Neural cell (in vitro differentiated cells): ENCODE data around the gene FOXA3. TPM values are rescaled to one million over a fixed set of nuclear protein-coding genes. Genes with fewer than 3 reads are reported as not detected.

Experiments
- H2AFZ ChIP-seq: fragments of 200-600, 300-800 bp; sonication (generic), shearing (Covaris generic); 2 replicates; pipeline ENCODE4 v1.6.0; 2014; ENCODE audit warnings: low read depth, mild to moderate bottlenecking, antibody characterized with exemption, low read length, moderate library complexity
- H3F3A ChIP-seq: fragments of 200-600 bp; shearing (Covaris generic); 2 replicates; pipeline ENCODE4 v1.6.1; 2016; ENCODE audit warnings: mild to moderate bottlenecking, moderate library complexity, mixed read lengths, antibody characterized with exemption, low read length; ENCODE audit not compliant: insufficient read depth, poor library complexity, severe bottlenecking
- H3K27ac ChIP-seq: fragments of 200-600, 300-800 bp; sonication (generic), shearing (Covaris generic); 2 replicates; pipeline ENCODE4 v1.5.1; 2014; ENCODE audit warnings: mild to moderate bottlenecking, low read length, moderate library complexity
- H3K27me3 ChIP-seq: fragments of 300-800, 200-600 bp; sonication (generic), shearing (Covaris generic); 2 replicates; pipeline ENCODE4 v1.6.0; 2014; ENCODE audit warnings: mild to moderate bottlenecking, low read depth, low read length, moderate library complexity; ENCODE audit not compliant: insufficient read depth
- H3K36me3 ChIP-seq: fragments of 300-800, 200-600 bp; sonication (generic), shearing (Covaris generic); 2 replicates; pipeline ENCODE4 v1.5.1; 2014; ENCODE audit warnings: mild to moderate bottlenecking, antibody characterized with exemption, low read length, moderate library complexity; ENCODE audit not compliant: insufficient read depth
- H3K4me2 ChIP-seq: fragments of 300-800, 200-600 bp; sonication (generic), shearing (Covaris generic); 2 replicates; pipeline ENCODE4 v1.6.0; 2014; ENCODE audit warnings: mild to moderate bottlenecking, low read length
- H3K4me3 ChIP-seq: fragments of 300-800, 200-600 bp; sonication (generic), shearing (Covaris generic); 2 replicates; pipeline ENCODE4 v1.5.1; 2014; ENCODE audit warnings: mild to moderate bottlenecking, low read length, moderate library complexity
- H3K79me2 ChIP-seq: fragments of 200-600 bp; shearing (Covaris generic); replicated peaks from 2 replicates; pipeline ENCODE4 v1.6.0; 2014; ENCODE audit warnings: mild to moderate bottlenecking, low read length, moderate library complexity; ENCODE audit not compliant: insufficient read depth
- H3K9ac ChIP-seq: fragments of 300-800, 200-600 bp; sonication (generic), shearing (Covaris generic); 2 replicates; pipeline ENCODE4 v1.6.1; 2016; ENCODE audit warnings: mild to moderate bottlenecking, low read length, mixed read lengths
- H3K9me2 ChIP-seq: fragments of 200-600 bp; shearing (Covaris generic); 2 replicates; pipeline ENCODE4 v1.6.1; 2016; ENCODE audit warnings: mild to moderate bottlenecking, low read length, mixed read lengths; ENCODE audit not compliant: insufficient read depth
- H3K9me3 ChIP-seq: fragments of 200-600, 300-800 bp; sonication (generic), shearing (Covaris generic); 2 replicates; pipeline ENCODE4 v1.6.1; 2016; ENCODE audit warnings: mild to moderate bottlenecking, mixed run types, low read length, moderate library complexity, mixed read lengths
- H4K20me1 ChIP-seq: fragments of 200-600 bp; shearing (Covaris generic); 2 replicates; pipeline ENCODE4 v1.6.1; 2016; ENCODE audit warnings: mild to moderate bottlenecking, mixed run types; ENCODE audit not compliant: insufficient read depth
- CTCF ChIP-seq: fragments of 450-650 bp; IDR thresholded peaks from 2 replicates; pipeline ENCODE4 v1.5.1; 2014; ENCODE audit warnings: antibody characterized with exemption, mild to moderate bottlenecking, moderate library complexity; ENCODE audit not compliant: poor library complexity, severe bottlenecking
- EP300 ChIP-seq: fragments of 450-650 bp; conservative IDR thresholded peaks from 2 replicates; pipeline ENCODE4 v1.6.1; 2014; ENCODE audit warnings: antibody characterized with exemption, mild to moderate bottlenecking, moderate library complexity; ENCODE audit not compliant: poor library complexity, severe bottlenecking
- EZH2 ChIP-seq: fragments of 200-600, 300-800 bp; shearing (Covaris generic), sonication (generic); IDR thresholded peaks from 2 replicates; pipeline ENCODE4 v1.6.1; 2014; ENCODE audit warnings: antibody characterized with exemption, low read length, borderline replicate concordance, mild to moderate bottlenecking; ENCODE audit not compliant: insufficient read depth, poor library complexity, severe bottlenecking
- MXI1 ChIP-seq: fragments of 450-650 bp; conservative IDR thresholded peaks from 2 replicates; pipeline ENCODE4 v1.6.1; 2014; ENCODE audit warnings: antibody characterized with exemption, mild to moderate bottlenecking; ENCODE audit not compliant: poor library complexity, severe bottlenecking
- POLR2AphosphoS5 ChIP-seq: IDR thresholded peaks from 2 replicates; pipeline ENCODE4 v1.6.1; 2012
- RAD21 ChIP-seq: fragments of 450-650 bp; conservative IDR thresholded peaks from 2 replicates; pipeline ENCODE4 v1.6.1; 2014; ENCODE audit warnings: antibody characterized with exemption, mild to moderate bottlenecking, moderate library complexity
- REST ChIP-seq: IDR thresholded peaks from 2 replicates; pipeline ENCODE4 v1.6.1; 2012; ENCODE audit warnings: borderline replicate concordance
- SMC3 ChIP-seq: fragments of 450-650 bp; conservative IDR thresholded peaks from 2 replicates; pipeline ENCODE4 v1.6.1; 2014; ENCODE audit warnings: antibody characterized with exemption, mild to moderate bottlenecking, moderate library complexity; ENCODE audit not compliant: poor library complexity
- TAF1 ChIP-seq: IDR thresholded peaks from 2 replicates; pipeline ENCODE4 v1.6.1; 2012; ENCODE audit warnings: low read depth
- polyA plus RNA-seq: library from polyadenylated mRNA; depleted of rRNA; stranded (reverse); fragments of >200 nt; gene quantifications from 2 replicates; pipeline ENCODE4 v1.2.3, GENCODE V29; 2014

The FOXA3 gene
- polyA plus RNA-seq, 1 donor from 2014 or later, result not detected

- H3K9ac ChIP-seq, result no peak overlapping the region
- H3K4me2 ChIP-seq, result no peak overlapping the region
- H3K36me3 ChIP-seq, result no peaks in the 10 kb centered on the region
- H4K20me1 ChIP-seq, result no peaks in the 10 kb centered on the region
- H3K79me2 ChIP-seq, result no peaks in the 10 kb centered on the region
- H2AFZ ChIP-seq, result no peak overlapping the region
- no peaks in the 10 kb centered on the region for H3K27me3 ChIP-seq
- no peak overlapping the region for H3K27ac ChIP-seq
- H3K9me3 ChIP-seq, result no peaks in the 10 kb centered on the region
- H3K9me2 ChIP-seq, result no peaks in the 10 kb centered on the region
- TF ChIP-seq MXI1, result no peak
- TF ChIP-seq TAF1, result no peak
- TF ChIP-seq EP300, result no peak
- H3F3A ChIP-seq, result no peaks in the 10 kb centered on the region
- no peak overlapping the region for H3K4me3 ChIP-seq
These were observed 44.4 kb upstream of the FOXA3 start for GRCh38 chr19:45819769-45820168.

DNA sequence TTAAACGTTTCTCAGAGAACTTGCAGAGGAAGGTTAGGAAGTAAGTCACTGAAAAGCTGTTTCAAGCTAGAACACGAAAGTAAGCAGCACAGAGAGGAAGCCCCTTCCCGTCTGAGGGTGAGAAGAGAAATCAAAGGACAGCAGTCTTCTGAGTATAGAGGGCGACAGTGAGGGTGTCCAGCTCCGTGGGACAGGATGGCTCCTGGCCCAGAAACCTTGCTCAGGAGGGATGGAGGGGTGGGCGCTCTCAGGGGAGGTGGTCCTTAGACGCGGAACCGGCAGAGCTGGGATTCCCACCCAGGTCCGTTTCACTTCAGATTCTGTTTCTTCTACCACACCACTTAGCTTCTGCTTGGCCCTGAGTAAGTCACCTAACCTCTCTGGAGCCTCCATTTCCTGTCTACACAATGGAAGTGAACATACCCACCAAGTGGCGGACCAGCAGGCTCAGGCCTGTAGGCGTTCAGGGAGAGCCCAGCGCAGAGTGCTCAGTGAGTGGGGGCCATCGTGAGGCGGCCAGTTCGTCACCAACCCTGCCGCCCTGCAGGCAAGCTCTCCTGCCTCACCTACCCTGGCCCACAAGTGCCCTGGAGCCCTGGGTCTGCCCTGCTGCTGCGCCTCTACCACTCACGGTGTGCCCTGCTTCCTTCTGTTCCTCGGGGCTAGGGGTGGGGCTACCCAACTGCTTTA, 43.6 kb upstream of the FOXA3 start:
- no peak overlapping the region for H2AFZ ChIP-seq
- no peaks in the 10 kb centered on the region for H3F3A ChIP-seq
- H3K27ac ChIP-seq, result no peak overlapping the region
- H3K4me2 ChIP-seq, result no peak overlapping the region
- H3K9me3 ChIP-seq, result no peaks in the 10 kb centered on the region
- H3K4me3 ChIP-seq, result no peak overlapping the region
- no peaks in the 10 kb centered on the region for H3K27me3 ChIP-seq
- no peak overlapping the region for H3K9ac ChIP-seq
- H3K9me2 ChIP-seq, result no peaks in the 10 kb centered on the region
- TF ChIP-seq RAD21 (no peak), CTCF (no peak), REST (no peak), EZH2 (no peak), EP300 (no peak), MXI1 (no peak)
- H4K20me1 ChIP-seq, result no peaks in the 10 kb centered on the region
- no peaks in the 10 kb centered on the region for H3K36me3 ChIP-seq
- no peaks in the 10 kb centered on the region for H3K79me2 ChIP-seq

DNA sequence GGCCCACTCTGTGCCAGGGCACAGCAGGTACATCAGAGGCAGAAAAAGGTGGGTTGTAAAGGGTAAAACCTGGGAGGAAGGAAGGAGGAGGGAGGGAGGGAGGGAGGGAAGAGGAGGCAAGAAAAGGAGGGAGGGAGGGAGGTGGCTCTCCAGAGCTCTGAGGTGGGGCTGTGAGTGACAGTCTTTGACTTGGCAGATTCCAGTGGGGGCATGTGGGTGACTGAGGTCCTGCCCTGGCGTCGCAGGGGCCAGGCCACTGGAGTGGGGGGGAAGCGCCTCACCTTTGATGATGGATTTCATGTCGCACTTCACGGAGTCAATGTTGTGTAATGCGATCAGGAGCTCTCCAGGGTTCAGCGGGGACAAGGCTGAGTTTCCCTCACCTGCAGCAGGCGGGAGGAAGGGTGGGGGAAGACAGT, 43.0 kb upstream of the FOXA3 start:
- TF ChIP-seq EP300 (no peak), POLR2AphosphoS5 (no peak), SMC3 (no peak), TAF1 (no peak), EZH2 (no peak), RAD21 (no peak), REST (no peak), CTCF (no peak), MXI1 (no peak)
- H2AFZ ChIP-seq, result no peak overlapping the region
- H3K4me2 ChIP-seq, result no peak overlapping the region
- no peaks in the 10 kb centered on the region for H3K36me3 ChIP-seq
- H3K9me2 ChIP-seq, result no peaks in the 10 kb centered on the region
- no peaks in the 10 kb centered on the region for H3F3A ChIP-seq
- no peaks in the 10 kb centered on the region for H3K79me2 ChIP-seq
- H3K9ac ChIP-seq, result no peak overlapping the region
- no peak overlapping the region for H3K4me3 ChIP-seq
- H3K9me3 ChIP-seq, result no peaks in the 10 kb centered on the region
- no peaks in the 10 kb centered on the region for H3K27me3 ChIP-seq
- H4K20me1 ChIP-seq, result no peaks in the 10 kb centered on the region
- H3K27ac ChIP-seq, result no peak overlapping the region
